OCI-M2 (cell line): ENCODE results near the gene IL36RN.

Source experiments
- DNase-seq: peaks from one replicate; lab custom pipeline; 2025; ENCODE audit not compliant: unreplicated experiment; lab: John Stamatoyannopoulos, UW

The IL36RN gene

DNA sequence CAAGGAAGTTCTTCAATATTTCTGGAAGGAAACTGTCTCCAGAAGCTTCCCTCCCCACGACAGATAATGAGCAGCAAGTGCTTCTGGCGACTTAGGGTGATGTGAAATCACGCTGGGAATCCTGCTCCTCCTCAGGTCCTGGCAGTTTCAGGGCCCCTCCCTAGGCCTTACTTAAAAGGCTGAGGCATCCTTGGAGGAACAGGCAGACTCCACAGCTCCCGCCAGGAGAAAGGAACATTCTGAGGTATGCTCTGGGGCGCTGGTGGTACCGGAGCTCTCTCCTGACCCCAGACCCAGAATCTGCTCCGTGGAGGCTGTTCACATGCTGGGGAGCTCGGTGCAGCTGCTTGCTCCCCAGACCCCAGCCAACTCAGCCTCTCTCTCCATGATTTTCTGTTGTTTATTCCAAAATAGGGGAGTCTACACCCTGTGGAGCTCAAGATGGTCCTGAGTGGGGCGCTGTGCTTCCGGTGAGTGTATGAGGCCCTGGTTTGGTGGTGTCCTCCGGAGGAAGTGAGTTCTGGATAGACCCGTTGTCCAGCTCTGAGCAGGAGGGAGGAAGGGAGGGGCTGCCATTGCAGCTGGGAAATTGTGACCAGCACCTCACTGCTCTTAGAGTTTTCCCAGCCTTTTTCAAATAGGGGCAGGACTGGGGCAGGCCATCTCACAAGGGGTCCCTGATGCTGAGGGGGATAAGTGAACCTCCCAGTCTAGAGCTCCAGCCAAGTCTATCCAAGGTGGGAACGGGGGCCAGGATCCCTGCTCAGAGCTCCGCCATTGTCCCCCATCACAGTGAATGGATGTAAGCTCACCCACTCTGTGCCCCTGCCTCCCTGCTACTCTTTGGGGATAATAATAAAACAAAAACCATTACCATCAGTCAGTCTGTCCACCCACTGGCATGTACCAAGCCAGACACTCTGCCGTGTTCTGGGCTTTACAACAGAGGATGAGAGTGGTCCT, at the start of gene IL36RN:
TSS of gene IL36RN (plus strand) at position 201 of the 963 bp plus-strand sequence. CDS start at position 442, 241 bp downstream.
- DNase-seq, result no peak

DNA sequence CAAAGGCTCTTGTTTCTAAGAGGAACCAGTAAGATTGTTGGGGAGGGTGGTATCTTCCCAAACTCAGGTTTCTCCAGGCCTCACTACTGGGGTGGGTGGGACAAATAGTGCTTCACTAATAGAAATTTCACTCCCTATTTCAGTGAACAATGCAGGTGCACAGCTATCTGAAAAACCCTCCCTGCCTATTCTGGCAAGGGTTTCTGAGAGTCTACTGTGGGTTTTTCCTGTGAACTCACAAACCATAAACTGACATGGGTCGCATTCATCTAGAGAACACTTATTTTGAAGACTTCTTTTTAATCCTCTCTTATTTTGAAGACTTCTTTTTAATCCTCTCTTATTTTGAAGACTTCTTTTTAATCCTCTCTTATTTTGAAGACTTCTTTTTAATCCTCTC, 49.4 kb upstream of the IL36RN start:
- no peak for DNase-seq

DNA sequence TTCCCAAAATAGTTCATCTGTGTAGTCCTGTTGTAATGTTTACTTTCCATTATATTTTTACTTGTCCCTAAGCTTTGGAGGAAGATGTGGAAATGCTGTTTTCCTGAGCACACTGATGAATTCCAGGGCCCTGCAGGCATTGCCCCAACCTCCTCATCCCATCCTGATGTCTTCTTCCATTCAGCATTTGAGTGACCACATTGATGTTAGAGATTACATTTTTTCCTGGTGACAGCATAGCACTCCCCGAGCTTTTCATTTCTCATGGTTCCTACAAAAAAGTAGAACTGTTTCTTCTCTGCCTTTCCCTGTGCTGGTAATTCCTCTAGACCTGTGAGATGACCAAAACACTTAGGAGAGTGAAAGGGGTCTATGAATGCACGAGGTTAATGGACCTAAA, 48.9 kb upstream of the IL36RN start:
- no peak for DNase-seq

DNA sequence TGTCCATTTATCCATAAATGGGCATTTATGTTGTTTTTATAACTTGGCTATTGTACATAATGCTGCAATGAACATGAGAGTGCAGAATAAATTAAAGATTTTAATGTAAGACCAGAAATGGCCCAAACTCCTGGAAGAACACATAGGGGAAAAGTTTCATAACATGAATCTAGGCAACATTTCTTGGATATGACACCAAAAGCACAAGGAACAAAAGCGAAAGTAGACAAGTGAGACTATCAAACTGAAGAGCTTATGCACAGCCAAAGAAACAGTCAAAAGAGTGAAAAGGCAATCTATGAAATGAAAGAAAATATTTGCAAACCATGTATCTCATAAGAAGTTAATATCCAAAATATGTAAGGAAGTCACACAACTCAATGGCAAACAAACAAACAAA, 47.9 kb upstream of the IL36RN start:
- no peak for DNase-seq

DNA sequence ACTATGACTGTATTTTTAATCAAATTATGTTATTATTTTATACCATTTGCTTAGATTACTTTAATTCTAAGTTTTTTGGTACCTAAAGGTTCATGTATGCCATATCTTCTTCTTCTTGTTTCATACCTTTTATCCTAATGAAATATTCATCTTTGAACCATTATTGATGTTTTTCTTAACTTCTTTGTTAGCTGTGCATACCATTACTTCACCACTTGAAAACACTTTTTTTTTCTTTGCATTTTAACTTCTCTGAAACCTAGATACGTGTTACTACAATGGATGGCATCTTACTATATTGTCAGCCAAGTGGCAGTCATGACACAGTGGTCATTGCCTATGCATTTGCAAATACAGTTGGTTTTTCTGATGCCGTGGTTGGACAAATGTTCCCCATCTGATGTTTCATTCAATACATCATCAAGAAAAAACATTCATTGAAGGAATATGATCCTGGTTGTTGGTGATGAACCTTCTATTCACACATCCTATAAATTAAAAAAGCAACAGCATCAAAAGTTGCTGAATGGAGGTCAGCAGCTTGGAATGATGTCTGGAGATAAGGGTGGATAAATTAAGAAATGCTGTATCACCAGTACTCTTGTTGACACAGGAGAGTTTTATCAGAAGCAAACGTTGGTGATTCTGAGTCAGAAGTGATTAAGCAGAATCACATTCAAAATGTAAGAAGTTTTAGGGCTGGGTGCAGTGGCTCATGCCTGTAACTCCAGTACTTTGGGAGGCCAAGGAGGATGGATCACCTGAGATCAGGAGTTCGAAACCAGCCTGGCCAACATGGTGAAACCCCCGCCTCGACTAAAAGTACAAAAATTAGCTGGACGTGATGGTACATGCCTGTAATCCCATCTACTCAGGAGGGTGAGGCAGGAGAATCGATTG, 46.3 kb upstream of the IL36RN start:
- no peak for DNase-seq

DNA sequence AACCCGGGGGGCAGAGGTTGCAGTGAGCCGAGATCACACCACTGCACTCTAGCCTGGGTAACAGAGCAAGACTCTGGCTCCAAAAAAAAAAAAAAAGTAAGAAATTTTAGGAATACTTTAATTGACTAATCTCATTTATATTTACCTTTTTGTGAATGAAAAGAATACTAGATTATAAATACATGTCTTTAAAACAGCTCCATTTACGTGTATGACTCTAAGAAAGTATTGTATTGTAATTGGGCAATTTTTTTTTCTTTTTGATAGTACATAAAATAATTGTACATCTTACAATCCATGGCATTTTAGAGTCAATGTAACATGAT, 45.7 kb upstream of the IL36RN start:
- no peak for DNase-seq

DNA sequence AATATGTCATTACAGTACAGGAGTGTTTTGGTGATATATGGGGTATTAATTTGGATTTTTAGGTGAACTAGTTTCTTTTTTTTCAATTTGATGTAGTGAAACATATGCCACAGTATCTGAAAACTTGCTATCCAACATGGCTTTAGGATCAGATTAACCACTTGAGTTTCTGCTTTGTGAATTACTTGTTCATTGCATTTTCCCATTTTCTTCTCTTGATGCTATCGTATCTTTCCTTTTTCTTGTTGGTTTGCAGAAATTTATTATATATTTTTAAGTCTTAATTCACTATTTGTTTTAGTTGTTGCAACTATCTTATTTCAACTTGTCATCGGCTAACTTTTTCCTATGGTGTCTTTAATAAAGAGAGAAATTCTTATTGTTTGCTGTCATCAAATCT, 44.9 kb upstream of the IL36RN start:
- DNase-seq, result no peak

DNA sequence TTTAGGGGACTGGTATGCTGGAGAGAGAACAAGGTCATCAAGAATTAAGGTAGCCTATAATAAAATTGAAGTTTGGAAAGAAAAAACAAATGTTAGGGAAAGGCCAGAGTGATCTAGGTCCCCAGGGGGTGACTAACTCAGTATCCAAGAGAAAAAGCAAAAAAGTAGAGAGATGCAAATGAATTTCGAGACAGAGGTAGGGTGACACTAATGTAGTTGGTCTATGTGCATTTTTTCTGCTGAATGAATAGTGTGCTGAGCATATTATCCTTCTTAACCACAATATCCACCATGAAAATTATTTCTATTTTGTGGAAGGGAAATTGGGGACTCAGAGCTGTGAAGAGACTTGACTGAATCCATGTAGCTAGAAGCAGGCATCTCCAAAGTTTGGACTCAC, 44.0 kb upstream of the IL36RN start:
- DNase-seq, result no peak

DNA sequence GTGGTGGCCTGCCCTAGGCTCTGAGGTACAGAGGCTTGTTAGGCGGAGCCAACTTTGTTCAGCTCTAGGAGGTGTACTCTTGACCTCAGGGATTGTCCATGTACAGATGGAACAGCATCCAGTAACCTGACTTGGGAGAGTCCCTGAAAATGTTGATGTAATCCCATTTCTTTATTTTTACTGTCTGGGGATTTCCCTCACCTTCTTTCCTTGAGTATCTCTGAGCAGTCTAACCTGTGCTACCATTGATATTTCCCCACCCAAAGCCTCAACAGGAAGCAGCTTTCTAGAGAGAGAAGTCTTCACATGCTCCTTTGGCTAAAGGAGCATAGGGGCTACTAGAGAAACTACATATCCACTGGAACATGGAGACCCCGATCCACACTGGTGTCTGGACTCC, 43.3 kb upstream of the IL36RN start:
- no peak for DNase-seq

DNA sequence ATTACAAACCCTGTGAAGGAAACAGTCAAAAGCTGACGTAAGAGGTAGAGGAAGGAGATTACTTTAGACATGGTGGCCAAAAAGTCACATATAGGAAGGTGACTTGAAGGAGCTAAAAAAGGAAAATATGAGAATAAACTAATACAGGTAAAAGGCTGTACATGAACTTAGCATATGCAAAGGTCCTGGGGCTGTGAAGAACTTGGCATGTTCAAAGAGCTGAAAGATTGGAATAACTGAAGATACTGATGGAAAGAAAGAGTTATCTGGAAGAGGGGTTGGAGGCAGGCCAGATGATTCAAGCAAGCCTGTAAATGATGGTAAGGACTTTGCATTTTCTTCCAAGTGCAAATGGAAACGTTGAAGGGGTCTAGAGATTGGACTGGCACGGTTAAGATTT, 40.5 kb upstream of the IL36RN start:
- DNase-seq, result no peak

DNA sequence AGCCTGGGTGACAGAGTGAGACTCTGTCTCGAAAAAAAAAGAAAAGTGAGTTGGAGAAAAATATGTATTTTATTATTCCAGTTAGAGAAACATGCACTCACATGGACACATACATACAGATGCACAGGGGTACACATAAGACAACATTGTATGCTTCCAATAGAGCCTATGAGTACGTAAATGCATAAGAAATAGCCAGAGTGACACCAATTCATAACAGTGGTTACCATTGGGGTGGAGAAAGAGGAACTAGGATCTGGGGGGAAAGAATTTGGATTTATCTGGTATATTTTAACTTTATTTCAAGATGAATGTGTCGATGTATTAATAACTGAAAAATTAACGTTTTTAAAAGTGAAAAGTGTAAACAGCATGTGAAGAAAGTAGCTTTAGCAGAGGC, 37.7 kb upstream of the IL36RN start:
- no peak for DNase-seq

DNA sequence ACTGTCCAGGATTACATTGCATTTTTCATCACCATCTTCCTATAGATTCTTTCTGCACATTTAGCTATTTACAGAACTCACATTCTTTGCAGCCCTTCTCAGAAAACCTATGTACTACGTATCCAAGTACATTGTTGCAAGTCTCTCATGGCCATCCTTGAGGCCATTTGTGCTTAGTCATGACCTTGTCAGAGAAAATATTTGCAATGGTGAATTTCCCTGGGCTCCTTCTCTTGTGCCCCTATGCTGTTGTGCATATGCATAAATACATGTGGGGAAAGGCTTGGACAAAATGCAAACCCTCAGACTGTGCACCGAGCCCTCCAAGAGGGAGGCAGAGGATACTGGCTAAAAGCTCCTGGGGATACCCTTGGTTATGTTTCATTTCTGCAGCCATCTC, 34.2 kb upstream of the IL36RN start:
- DNase-seq, result no peak

DNA sequence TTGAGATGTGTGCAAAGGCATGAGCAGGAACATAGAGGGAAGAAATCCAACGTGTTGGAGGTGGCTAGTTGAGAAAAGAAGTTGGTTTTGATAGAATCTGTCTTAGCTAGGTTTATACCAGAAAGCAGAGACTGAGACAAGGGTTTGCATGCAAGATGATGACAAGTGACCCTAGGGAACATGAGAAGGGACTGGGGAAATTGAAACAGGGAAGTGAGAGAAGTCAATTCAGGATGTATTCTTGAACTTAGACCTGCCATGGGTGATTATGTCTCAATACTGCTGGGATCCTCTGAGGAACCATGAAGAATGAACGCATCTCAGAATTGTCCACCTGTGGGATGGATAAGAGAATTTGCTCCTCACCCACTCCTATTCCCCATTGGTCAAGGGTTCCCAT, 33.3 kb upstream of the IL36RN start:
- DNase-seq, result no peak

DNA sequence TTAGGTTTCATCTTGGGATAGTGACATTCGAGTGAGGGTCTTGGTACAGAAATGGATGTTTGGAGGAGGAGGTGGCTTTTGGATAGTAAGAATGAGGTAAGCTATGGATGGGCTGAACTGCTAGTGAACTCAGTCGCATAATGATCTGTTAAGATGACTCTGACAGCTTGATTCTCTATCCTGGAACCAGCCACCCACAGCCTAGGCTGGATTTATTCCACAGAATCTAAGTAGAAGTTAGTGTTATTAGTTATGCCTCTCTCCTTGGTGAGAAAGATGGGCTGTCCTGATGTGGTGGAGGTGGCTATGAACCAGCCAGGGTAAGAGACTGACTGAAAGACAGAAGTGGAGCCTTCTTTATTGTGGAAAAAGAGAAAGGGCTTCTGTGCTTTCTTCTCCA, 31.3 kb upstream of the IL36RN start:
- no peak for DNase-seq

DNA sequence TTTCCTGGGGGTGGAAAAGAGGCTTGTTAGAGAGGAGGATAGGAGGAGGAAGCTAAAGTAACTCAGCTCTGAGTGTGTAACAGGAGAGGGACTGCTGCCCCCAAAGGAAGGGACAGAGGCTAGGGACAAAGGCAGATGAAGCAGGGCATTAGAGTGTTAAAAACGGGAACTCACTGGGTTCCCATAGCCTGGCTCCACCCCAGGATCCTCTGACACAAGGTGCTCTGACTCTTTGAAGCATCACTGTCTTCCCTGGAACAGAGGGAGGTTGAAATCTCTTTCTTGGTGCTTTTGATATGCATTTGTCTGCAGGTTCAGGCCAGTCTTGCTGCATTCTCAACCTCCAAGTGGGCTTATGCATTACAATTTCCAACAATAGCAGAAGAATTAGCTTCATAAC, 30.9 kb upstream of the IL36RN start:
- no peak for DNase-seq

DNA sequence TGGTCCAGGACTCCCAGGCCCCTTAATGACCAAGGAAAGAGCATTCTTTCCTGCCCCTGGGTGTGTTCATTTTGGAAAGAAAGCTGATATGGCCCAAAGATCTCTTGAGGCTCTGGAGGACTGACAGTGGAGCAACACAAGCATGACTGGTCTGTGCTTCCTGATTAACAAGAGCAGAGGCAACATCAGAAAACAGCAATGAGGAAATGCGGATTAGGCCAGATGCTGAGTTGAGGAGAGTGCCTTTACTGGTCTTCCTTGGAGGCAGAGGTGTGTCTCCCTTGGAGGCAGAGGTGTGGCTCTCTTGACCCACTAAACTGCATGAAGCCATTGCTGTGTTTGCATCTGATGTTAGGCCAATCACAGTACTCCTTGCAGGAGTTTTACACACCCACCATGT, 26.3 kb upstream of the IL36RN start:
- DNase-seq, result no peak

DNA sequence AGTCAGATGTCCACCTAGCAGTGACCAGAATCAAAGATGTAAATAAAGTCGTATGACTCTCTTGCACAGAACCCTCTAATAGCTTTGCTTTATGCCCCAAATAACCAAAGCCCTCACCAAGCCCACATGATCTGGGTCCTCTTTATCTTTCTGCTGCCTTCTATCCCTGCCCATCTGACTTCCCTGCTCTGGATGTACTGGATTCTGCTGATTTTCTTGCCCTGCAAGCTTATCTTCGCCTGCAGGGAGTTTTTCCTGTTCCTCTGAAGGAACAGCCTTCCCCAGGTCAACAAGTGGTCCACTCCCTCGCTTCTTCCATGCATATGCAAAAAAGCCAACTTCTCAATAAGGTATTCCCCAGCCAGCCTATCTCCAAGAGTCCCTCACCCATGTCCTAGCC, 25.0 kb upstream of the IL36RN start:
- no peak for DNase-seq

DNA sequence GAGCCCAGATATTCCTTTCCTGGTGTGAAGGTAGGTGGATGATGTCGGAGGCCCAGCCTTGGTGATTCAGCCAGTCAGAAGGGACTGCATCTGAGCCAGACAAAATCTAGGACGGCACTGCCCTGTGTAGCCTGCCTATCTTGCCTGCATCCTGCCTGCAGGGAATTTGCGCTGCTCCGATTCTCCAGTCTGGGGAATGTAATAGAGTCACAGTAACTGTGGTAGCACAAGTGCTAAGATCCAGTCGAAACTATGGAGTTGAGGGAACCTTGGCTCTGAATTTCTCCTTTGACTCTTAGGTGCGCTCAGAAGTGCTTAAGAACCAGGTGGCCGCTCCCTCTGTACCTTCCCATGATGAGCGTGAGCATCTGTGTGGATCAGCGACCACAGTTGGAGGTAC, 22.2 kb upstream of the IL36RN start:
- no peak for DNase-seq

DNA sequence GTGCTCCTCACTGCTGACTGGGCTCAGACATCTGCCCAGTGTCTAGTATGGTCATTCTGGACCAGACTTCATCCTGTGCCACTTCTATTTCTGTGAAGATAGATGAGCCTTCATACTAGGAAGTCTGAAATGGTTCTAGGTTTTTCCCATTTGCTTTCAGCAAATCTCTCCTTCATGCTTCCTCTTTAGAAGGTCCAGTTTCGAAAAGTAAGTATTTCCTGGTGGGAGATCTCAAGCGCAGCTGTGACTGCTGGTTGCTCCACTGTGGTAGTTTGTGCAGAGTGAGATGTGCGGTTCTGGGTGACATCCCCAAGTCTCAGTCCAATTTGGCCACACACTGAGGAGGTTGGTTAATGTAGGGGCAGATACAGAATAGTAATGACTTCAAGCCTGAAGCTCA, 20.7 kb upstream of the IL36RN start:
- DNase-seq, result no peak

DNA sequence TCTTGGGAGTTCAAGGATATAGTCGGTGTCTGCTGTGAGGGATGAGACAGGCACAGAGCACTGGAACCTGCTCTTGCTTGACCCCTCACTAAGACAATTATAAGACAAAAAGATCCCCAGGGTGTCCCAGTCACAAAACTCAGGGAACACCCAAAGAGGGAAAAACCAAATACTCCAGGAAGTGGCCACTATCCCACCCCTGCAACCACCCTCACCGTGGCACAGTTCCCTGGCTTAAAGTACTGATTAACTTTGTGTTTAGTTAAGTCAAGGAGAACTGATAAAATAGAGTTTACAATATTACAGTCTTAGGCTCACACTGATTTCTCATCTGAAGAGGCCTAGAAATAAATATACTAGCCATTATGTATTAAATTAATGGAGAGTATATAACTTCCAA, 19.8 kb upstream of the IL36RN start:
- no peak for DNase-seq

DNA sequence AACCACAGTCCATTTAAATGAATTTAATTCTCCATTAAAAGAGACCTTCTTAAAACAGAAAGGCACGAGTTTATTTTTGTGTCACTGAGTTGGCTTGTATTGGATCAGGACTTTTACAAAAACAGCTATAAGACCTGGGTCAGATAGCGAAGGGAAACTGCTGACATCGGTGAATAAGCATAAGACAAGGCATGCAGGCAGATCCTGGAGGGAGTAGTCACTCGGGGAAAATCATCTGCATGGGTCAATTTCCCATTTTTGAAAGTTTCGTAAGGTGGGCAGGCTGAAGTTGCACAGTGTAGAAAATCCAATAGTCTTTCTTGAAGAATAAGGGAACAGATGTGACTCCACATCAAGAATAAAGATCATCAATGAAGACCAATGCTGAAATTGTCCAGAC, 19.3 kb upstream of the IL36RN start:
- no peak for DNase-seq

DNA sequence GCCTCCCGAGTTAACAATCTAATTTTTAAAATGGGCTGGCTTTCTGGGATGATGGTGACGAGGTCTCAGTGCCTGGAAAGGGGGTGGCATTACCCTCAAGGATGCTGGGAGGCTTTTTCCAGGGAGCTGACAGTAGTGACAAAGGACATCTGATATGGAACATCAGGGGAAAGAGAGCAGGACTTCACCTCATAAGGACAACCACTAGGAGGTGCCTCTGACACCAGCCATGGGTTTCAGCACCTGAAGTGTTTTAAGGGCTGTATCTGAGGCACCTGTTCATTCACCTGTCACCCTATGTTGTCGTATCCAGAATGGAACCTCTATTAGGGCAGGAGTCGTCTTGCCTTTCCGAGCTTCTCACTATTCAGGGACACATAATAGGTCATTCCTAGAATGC, 17.1 kb upstream of the IL36RN start:
- DNase-seq, result no peak
